CD4-positive, alpha-beta memory T cell (primary cell): Measurements from ENCODE around the gene FRMD4A. TPM values are rescaled to one million over a fixed set of nuclear protein-coding genes. Genes with fewer than 3 reads are reported as not detected.

Source experiments
- CTCF ChIA-PET: fragments of 350-600 bp; sonication (Branson Sonifier 250); formaldehyde crosslinking; loops from one replicate; lab custom pipeline; 2021; ENCODE audit warnings: inconsistent platforms; ENCODE audit not compliant: partially characterized antibody; lab: Charles Lee
- POLR2A ChIA-PET: fragments of 350-600 bp; sonication (Branson Sonifier 250); formaldehyde crosslinking; loops from one replicate; lab custom pipeline; 2021; ENCODE audit not compliant: partially characterized antibody; lab: Charles Lee
- DNase-seq, 5 donors: peaks; one replicate each; pipeline versions ENCODE4 v3.0.0 to v3.0.0-alpha.2; 2020 to 2022; ENCODE audit warnings: mixed read lengths in 1 of 5
- H3K27ac ChIP-seq: one replicate; pipeline ENCODE4 v1.7.0; 2013; ENCODE audit warnings: low read depth, low read length
- H3K27me3 ChIP-seq: 2 replicates; pipeline ENCODE4 v1.7.0; 2013; ENCODE audit warnings: mild to moderate bottlenecking, low read length, moderate library complexity; ENCODE audit not compliant: insufficient read depth
- H3K36me3 ChIP-seq: 2 replicates; pipeline ENCODE4 v1.7.0; 2013; ENCODE audit warnings: mild to moderate bottlenecking, low read length, moderate library complexity; ENCODE audit not compliant: insufficient read depth
- H3K4me1 ChIP-seq: 2 replicates; pipeline ENCODE4 v1.7.0; 2013; ENCODE audit warnings: mild to moderate bottlenecking, low read length, moderate library complexity; ENCODE audit not compliant: insufficient read depth
- H3K4me3 ChIP-seq, 2 donors: one replicate each; pipeline ENCODE4 v1.7.0; 2013; ENCODE audit warnings: low read length in 2 of 2, mild to moderate bottlenecking in 1 of 2
- H3K9me3 ChIP-seq, 2 donors: one replicate each; pipeline ENCODE4 v1.7.0; 2013; ENCODE audit warnings: low read length in 2 of 2, control low read depth in 1 of 2; ENCODE audit not compliant: control insufficient read depth in 1 of 2
- H3K27ac Mint-ChIP-seq, 7 donors: one replicate each; pipeline ENCODE4 v1.8.0; 2020 to 2021; ENCODE audit warnings: mixed read lengths in 7 of 7, mild to moderate bottlenecking in 6 of 7, inconsistent platforms in 3 of 7, moderate library complexity in 3 of 7
- H3K27me3 Mint-ChIP-seq, 2 donors: one replicate each; pipeline ENCODE4 v1.8.0; 2020 to 2021; ENCODE audit warnings: mixed read lengths in 2 of 2
- H3K36me3 Mint-ChIP-seq, 2 donors: one replicate each; pipeline ENCODE4 v1.8.0; 2020 to 2021; ENCODE audit warnings: mixed read lengths in 2 of 2, inconsistent platforms in 1 of 2, mild to moderate bottlenecking in 1 of 2
- H3K4me1 Mint-ChIP-seq, 4 donors: one replicate each; pipeline ENCODE4 v1.8.0; 2020 to 2021; ENCODE audit warnings: mixed read lengths in 4 of 4, mild to moderate bottlenecking in 1 of 4
- H3K4me3 Mint-ChIP-seq, 8 donors: one replicate each; pipeline ENCODE4 v1.8.0; 2020 to 2021; ENCODE audit warnings: mixed read lengths in 8 of 8, mild to moderate bottlenecking in 7 of 8, moderate library complexity in 6 of 8, inconsistent platforms in 3 of 8
- H3K9me3 Mint-ChIP-seq, 8 donors: one replicate each; pipeline ENCODE4 v1.8.0; 2020 to 2021; ENCODE audit warnings: mixed read lengths in 8 of 8, mild to moderate bottlenecking in 5 of 8, inconsistent platforms in 3 of 8, moderate library complexity in 1 of 8
- intact Hi-C: fragments of 100-400 bp; cut with micrococcal nuclease; formaldehyde crosslinking; loops from one replicate; pipeline ENCODE4 v1.15.1; 2023
- polyA plus RNA-seq, 2 donors: library from polyadenylated mRNA; unstranded; fragments of 300-500 nt; fragmentation: Illumina TruSeq; gene quantifications; one replicate each; pipeline ENCODE4 v1.2.3, GENCODE V29; 2021
- total RNA-seq, 2 experiments: library from RNA; stranded (reverse); gene quantifications; one replicate each; pipeline ENCODE4 v1.2.3, GENCODE V29; 2021

Gene FRMD4A
- total and polyA plus RNA-seq, 4 experiments from 2014 or later: 0.89 to 2.4 (median 1.9) TPM; not detected in 1

- Mint-ChIP-seq H3K9me3 (peaks cover 3 to 14% (median 11%) of the 10 kb centered on the region in 8 donors), H3K4me1 (no peaks in the 10 kb centered on the region), H3K4me3 (no peak overlapping the region), H3K36me3 (no peaks in the 10 kb centered on the region), H3K27ac (no peak overlapping the region), H3K27me3 (peaks cover 24 to 31% of the 10 kb centered on the region in 2 donors)
- intact Hi-C loops: no loop called here
- Histone ChIP-seq H3K36me3 (no peaks in the 10 kb centered on the region), H3K27me3 (no peaks in the 10 kb centered on the region), H3K9me3 (no peaks in the 10 kb centered on the region), H3K4me1 (no peaks in the 10 kb centered on the region), H3K27ac (no peak overlapping the region), H3K4me3 (no peak overlapping the region)
- no peak for DNase-seq
- POLR2A ChIA-PET: no interaction called here
- CTCF ChIA-PET: no interaction called here
These were observed 174.6 kb downstream of the FRMD4A start for GRCh38 chr10:14156104-14156503.

GRCh38 chr10:14153570-14154055, 177.1 kb downstream of the FRMD4A start:
- H3K9me3 Mint-ChIP-seq: peaks cover 3 to 13% (median 9%) of the 10 kb centered on the region in 8 donors
- CTCF ChIA-PET: no interaction called here
- Histone ChIP-seq H3K9me3 (no peaks in the 10 kb centered on the region), H3K4me3 (no peak overlapping the region), H3K4me1 (no peaks in the 10 kb centered on the region), H3K36me3 (no peaks in the 10 kb centered on the region), H3K27ac (no peak overlapping the region), H3K27me3 (no peaks in the 10 kb centered on the region)
- H3K36me3 Mint-ChIP-seq: no peaks in the 10 kb centered on the region
- POLR2A ChIA-PET: no interaction called here
- intact Hi-C loops: no loop called here
- H3K4me1 Mint-ChIP-seq: no peaks in the 10 kb centered on the region
- DNase-seq: no peak
- H3K27ac Mint-ChIP-seq: no peak overlapping the region
- peaks cover 21 to 22% of the 10 kb centered on the region in 2 donors for H3K27me3 Mint-ChIP-seq
- H3K4me3 Mint-ChIP-seq: no peak overlapping the region

- H3K4me1 ChIP-seq: no peaks in the 10 kb centered on the region
- H3K9me3 ChIP-seq: no peaks in the 10 kb centered on the region
- Mint-ChIP-seq H3K4me1 (no peaks in the 10 kb centered on the region), H3K27me3 (peaks cover 20 to 22% of the 10 kb centered on the region in 2 donors), H3K27ac (no peak overlapping the region), H3K36me3 (no peaks in the 10 kb centered on the region), H3K9me3 (peaks cover 3 to 10% (median 9%) of the 10 kb centered on the region in 8 donors), H3K4me3 (no peak overlapping the region)
- H3K36me3 ChIP-seq: no peaks in the 10 kb centered on the region
- H3K27me3 ChIP-seq: no peaks in the 10 kb centered on the region
- DNase-seq: no peak
- intact Hi-C loops: no loop called here
- ChIA-PET POLR2A (no interaction called here), CTCF (no interaction called here)
- H3K4me3 ChIP-seq: no peak overlapping the region
- no peak overlapping the region for H3K27ac ChIP-seq
These were observed 179.2 kb downstream of the FRMD4A start for GRCh38 chr10:14151571-14151970.

GRCh38 chr10:14150526-14150925, 180.2 kb downstream of the FRMD4A start:
- peaks cover 2 to 4% (median 3%) of the 10 kb centered on the region in 8 donors for H3K9me3 Mint-ChIP-seq
- no peak overlapping the region for H3K27ac ChIP-seq

GRCh38 chr10:14146501-14146900, 184.2 kb downstream of the FRMD4A start:
- ChIA-PET CTCF (no interaction called here), POLR2A (no interaction called here)
- no peak overlapping the region for H3K27ac Mint-ChIP-seq
- DNase-seq: no peak
- H3K4me3 Mint-ChIP-seq: no peak overlapping the region
- Histone ChIP-seq H3K36me3 (no peaks in the 10 kb centered on the region), H3K9me3 (no peaks in the 10 kb centered on the region), H3K4me1 (no peaks in the 10 kb centered on the region), H3K27ac (no peak overlapping the region), H3K27me3 (peaks cover 4% of the 10 kb centered on the region), H3K4me3 (no peak overlapping the region)
- H3K27me3 Mint-ChIP-seq: peaks cover 21 to 45% of the 10 kb centered on the region in 2 donors
- H3K9me3 Mint-ChIP-seq: no peaks in the 10 kb centered on the region
- H3K4me1 Mint-ChIP-seq: no peaks in the 10 kb centered on the region
- intact Hi-C loops: no loop called here
- H3K36me3 Mint-ChIP-seq: no peaks in the 10 kb centered on the region

More at GRCh38 chr10:14150526-14150925, 180.2 kb downstream of the FRMD4A start:
- no peaks in the 10 kb centered on the region for H3K27me3 ChIP-seq
- CTCF ChIA-PET: no interaction called here
- H3K9me3 ChIP-seq: no peaks in the 10 kb centered on the region
- H3K4me3 Mint-ChIP-seq: no peak overlapping the region
- POLR2A ChIA-PET: no interaction called here
- no peak overlapping the region for H3K4me3 ChIP-seq
- intact Hi-C loops: no loop called here
- H3K36me3 Mint-ChIP-seq: no peaks in the 10 kb centered on the region
- H3K27me3 Mint-ChIP-seq: peaks cover 20 to 26% of the 10 kb centered on the region in 2 donors
- DNase-seq: no peak
- no peak overlapping the region for H3K27ac Mint-ChIP-seq
- H3K4me1 Mint-ChIP-seq: no peaks in the 10 kb centered on the region
- no peaks in the 10 kb centered on the region for H3K36me3 ChIP-seq
- no peaks in the 10 kb centered on the region for H3K4me1 ChIP-seq

- no peak overlapping the region for H3K4me3 Mint-ChIP-seq
- H3K4me1 ChIP-seq: no peaks in the 10 kb centered on the region
- H3K27me3 Mint-ChIP-seq: peaks cover 24 to 42% of the 10 kb centered on the region in 2 donors
- H3K4me3 ChIP-seq: no peak overlapping the region
- H3K9me3 Mint-ChIP-seq: no peaks in the 10 kb centered on the region
- H3K27me3 ChIP-seq: peaks cover 4% of the 10 kb centered on the region
- no peak overlapping the region for H3K27ac ChIP-seq
- ChIA-PET CTCF (no interaction called here), POLR2A (no interaction called here)
- H3K4me1 Mint-ChIP-seq: no peaks in the 10 kb centered on the region
- intact Hi-C loops: no loop called here
- H3K9me3 ChIP-seq: no peaks in the 10 kb centered on the region
- H3K36me3 Mint-ChIP-seq: no peaks in the 10 kb centered on the region
- H3K27ac Mint-ChIP-seq: no peak overlapping the region
- DNase-seq: no peak
- H3K36me3 ChIP-seq: no peaks in the 10 kb centered on the region
These were observed 184.7 kb downstream of the FRMD4A start for GRCh38 chr10:14146025-14146424.

GRCh38 chr10:14144451-14144850, 186.3 kb downstream of the FRMD4A start:
- Mint-ChIP-seq H3K27ac (no peak overlapping the region), H3K36me3 (no peaks in the 10 kb centered on the region), H3K4me3 (no peak overlapping the region), H3K9me3 (no peaks in the 10 kb centered on the region), H3K4me1 (no peaks in the 10 kb centered on the region), H3K27me3 (peaks cover 32 to 43% of the 10 kb centered on the region in 2 donors)
- no peak overlapping the region for H3K27ac ChIP-seq
- ChIA-PET CTCF (no interaction called here), POLR2A (interaction anchor here (0.6 kb wide), 1 partner anchor 294 kb away, joined by 3 read pairs; no protein-coding TSS in a partner anchor)
- H3K36me3 ChIP-seq: no peaks in the 10 kb centered on the region
- H3K4me3 ChIP-seq: no peak overlapping the region
- intact Hi-C loops: no loop called here
- H3K4me1 ChIP-seq: no peaks in the 10 kb centered on the region
- DNase-seq: no peak
- no peaks in the 10 kb centered on the region for H3K9me3 ChIP-seq
- H3K27me3 ChIP-seq: peaks cover 4% of the 10 kb centered on the region
